Measurements from ENCODE around the gene DDX47.
"Not testable (repeated sequence)": the region's sequence is repeated elsewhere in the genome, so short reads cannot be mapped to it uniquely, and the experiment has no call there.

Gene DDX47

DNA sequence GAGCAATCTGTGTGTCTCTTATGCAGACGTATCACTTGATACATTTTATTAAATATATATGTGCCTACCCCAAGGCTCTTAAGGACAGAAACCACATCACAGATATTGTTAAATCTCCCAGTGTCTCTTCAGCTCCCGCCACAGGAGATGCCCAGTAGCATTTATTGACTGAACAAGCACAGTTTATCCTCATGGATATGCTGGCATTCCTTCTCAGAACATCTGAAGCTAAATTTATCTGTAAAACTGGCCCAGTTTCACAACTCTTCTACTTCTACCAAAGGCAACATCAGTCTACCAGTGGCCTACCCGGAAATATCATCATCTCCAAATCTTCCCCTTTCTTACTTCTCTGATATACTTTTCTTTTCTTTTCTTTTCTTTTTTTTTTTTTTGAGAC is 17.0 kb upstream of the DDX47 start:
- H3K4me3 ChIP-seq (replicated peaks; ENCODE audit: low read depth, low read length): no peak overlapping the region
- TF ChIP-seq, protein P1, sequence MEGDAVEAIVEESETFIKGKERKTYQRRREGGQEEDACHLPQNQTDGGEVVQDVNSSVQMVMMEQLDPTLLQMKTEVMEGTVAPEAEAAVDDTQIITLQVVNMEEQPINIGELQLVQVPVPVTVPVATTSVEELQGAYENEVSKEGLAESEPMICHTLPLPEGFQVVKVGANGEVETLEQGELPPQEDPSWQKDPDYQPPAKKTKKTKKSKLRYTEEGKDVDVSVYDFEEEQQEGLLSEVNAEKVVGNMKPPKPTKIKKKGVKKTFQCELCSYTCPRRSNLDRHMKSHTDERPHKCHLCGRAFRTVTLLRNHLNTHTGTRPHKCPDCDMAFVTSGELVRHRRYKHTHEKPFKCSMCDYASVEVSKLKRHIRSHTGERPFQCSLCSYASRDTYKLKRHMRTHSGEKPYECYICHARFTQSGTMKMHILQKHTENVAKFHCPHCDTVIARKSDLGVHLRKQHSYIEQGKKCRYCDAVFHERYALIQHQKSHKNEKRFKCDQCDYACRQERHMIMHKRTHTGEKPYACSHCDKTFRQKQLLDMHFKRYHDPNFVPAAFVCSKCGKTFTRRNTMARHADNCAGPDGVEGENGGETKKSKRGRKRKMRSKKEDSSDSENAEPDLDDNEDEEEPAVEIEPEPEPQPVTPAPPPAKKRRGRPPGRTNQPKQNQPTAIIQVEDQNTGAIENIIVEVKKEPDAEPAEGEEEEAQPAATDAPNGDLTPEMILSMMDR (IDR thresholded peaks at IDR 0.05; ENCODE audit: low read depth, low read length, missing control alignments): no peak
- DNase-seq (ENCODE audit: extremely low read depth, low read depth): no peak

DNA sequence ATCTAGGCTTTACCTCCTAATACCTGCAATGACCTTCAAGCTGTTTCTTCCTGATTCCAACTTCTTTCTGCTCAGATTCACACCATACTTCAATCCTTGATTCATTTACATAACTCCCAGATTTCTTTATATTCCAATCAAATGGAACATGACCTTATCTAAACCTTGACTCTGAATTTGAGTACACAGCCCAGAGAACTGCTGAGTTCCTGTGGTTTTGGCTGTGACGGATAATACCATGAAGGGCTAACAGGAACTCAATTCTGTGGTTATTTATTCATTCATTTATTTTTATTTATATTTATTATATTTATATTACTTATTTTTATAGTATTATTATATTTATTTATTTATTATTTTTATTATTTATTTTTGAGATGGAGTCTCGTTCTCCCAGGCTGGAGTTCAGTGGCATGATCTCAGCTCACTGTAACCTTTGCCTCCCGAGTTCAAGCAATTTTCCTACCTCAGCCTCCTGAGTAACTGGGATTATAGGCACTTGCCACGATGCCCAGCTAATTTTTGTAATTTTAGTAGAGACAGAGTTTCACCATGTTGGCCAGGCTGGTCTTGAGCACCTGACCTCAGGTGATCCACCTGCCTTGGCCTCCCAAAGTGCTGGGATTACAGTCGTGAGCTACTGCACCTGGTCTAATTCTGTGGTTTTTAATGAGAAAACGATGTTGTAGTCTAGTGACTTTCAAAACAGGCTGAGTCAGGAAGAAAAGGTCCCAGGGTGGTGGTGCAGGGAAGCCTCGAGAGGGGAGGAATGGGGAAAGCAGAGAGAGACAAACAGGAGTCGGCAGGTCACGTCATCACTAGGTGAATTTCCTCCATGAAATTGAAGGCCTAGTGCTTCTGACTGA is 16.0 kb upstream of the DDX47 start:
- TF ChIP-seq, protein P1 (IDR thresholded peaks at IDR 0.05; ENCODE audit: low read depth, low read length, missing control alignments): no peak
- H3K4me3 ChIP-seq (replicated peaks; ENCODE audit: low read depth, low read length): no peak overlapping the region

DNA sequence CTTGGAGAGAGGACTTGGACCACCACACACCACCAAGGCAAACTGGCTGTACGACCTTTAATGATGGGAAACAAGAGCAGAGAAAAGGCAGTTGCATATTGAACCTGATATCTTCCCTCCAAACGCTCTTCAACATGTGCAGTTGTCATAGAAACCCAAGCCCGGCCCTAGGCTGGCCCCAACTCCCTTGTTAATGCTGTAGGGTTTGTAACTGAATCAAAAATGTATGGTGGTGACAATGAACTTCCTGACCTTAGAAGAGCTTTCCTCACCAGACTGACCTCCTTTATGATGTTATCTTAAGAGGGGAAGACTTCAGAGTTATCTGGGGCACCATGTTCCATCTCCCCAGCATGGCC is 15.4 kb upstream of the DDX47 start:
- DNase-seq (ENCODE audit: extremely low read depth, low read depth): no peak
- no peak overlapping the region for H3K4me3 ChIP-seq (replicated peaks; ENCODE audit: low read depth, low read length)
- TF ChIP-seq, protein P1 (IDR thresholded peaks at IDR 0.05; ENCODE audit: low read depth, low read length, missing control alignments): no peak

More for the DNA sequence above, 16.0 kb upstream of the DDX47 start:
- DNase-seq (ENCODE audit: extremely low read depth, low read depth): no peak

DNA sequence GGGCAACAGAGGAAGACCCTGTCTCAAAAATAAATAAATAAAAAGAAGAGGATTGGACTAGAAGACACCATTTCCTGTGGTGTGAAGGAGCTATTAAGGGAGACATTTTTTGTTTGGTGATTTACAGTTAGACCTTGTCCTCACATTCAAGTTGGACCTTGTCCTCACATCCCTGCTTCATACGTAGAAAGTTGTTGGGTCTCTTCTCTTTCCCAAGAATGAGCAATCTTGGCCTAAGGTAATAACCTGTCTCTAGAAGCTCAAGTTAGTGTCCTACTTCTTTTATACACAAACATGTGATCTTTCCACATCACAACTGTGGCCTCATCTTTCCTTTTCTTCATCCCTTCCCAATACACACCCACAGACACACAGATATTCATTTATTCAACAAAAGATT is 14.7 kb upstream of the DDX47 start:
- DNase-seq (ENCODE audit: extremely low read depth, low read depth): no peak
- TF ChIP-seq, protein P1 (IDR thresholded peaks at IDR 0.05; ENCODE audit: low read depth, low read length, missing control alignments): no peak
- H3K4me3 ChIP-seq (replicated peaks; ENCODE audit: low read depth, low read length): no peak overlapping the region

- no peak for DNase-seq (ENCODE audit: extremely low read depth, low read depth)
- H3K4me3 ChIP-seq (replicated peaks; ENCODE audit: low read depth, low read length): no peak overlapping the region
- TF ChIP-seq, protein P1 (IDR thresholded peaks at IDR 0.05; ENCODE audit: low read depth, low read length, missing control alignments): no peak
Measured at GRCh38 chr12:12799163-12799920, 13.8 kb upstream of the DDX47 start.

GRCh38 chr12:12800406-12801180 is 12.6 kb upstream of the DDX47 start:
- TF ChIP-seq, protein P1 (IDR thresholded peaks at IDR 0.05; ENCODE audit: low read depth, low read length, missing control alignments): no peak
- H3K4me3 ChIP-seq (replicated peaks; ENCODE audit: low read depth, low read length): no peak overlapping the region
- no peak for DNase-seq (ENCODE audit: extremely low read depth, low read depth)

DNA sequence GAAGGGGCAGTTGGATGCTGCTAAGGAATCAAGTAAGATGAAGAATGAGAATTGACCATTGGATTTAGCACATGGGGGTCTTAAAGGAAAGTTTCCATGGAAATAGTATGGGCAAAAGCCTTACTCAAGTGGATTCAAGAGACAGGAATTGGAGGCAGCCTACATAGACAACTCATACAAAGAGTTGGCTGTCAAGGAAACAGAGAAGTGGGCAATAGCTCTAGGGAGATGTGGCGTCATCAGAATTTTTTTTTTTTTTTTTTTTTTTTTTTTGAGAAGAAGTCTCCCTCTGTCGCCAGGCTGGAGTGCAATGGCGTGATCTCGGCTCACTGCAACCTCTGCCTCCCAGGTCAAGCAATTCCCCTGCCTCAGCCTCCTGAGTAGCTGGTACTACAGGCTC is 11.5 kb upstream of the DDX47 start:
- not testable (repeated sequence) for DNase-seq (ENCODE audit: extremely low read depth, low read depth); H3K4me3 ChIP-seq (replicated peaks; ENCODE audit: low read depth, low read length)

Data from HFF-Myc (cell line).